Endodermal cell (in vitro differentiated cells): ENCODE data around the gene SLC16A6. TPM values are rescaled to one million over a fixed set of nuclear protein-coding genes. Genes with fewer than 3 reads are reported as not detected.

Experiments used
- DNase-seq: peaks from one replicate; pipeline ENCODE4 v3.0.0-alpha.2; 2017
- H3K27ac ChIP-seq: 2 replicates; pipeline ENCODE4 v1.5.1; 2013; ENCODE audit warnings: mild to moderate bottlenecking, low read depth, low read length, moderate library complexity
- H3K27me3 ChIP-seq: 2 replicates; pipeline ENCODE4 v1.6.1; 2013; ENCODE audit warnings: mild to moderate bottlenecking, low read length, moderate library complexity; ENCODE audit not compliant: insufficient read depth, control insufficient read depth, poor library complexity, severe bottlenecking
- H3K36me3 ChIP-seq: 2 replicates; pipeline ENCODE4 v1.7.0; 2013; ENCODE audit warnings: mild to moderate bottlenecking, low read length, moderate library complexity; ENCODE audit not compliant: control insufficient read depth, insufficient read depth
- H3K4me1 ChIP-seq: one replicate; pipeline ENCODE4 v1.7.0; 2013; ENCODE audit warnings: low read length; ENCODE audit not compliant: control insufficient read depth, insufficient read depth
- H3K4me3 ChIP-seq: 2 replicates; pipeline ENCODE4 v1.5.1; 2013; ENCODE audit warnings: mild to moderate bottlenecking, low read length, moderate library complexity
- H3K9ac ChIP-seq: 2 replicates; pipeline ENCODE4 v1.6.1; 2013; ENCODE audit warnings: mild to moderate bottlenecking, low read length, moderate library complexity; ENCODE audit not compliant: poor library complexity, severe bottlenecking; ENCODE audit errors: extremely low read depth
- H3K9me3 ChIP-seq: 2 replicates; pipeline ENCODE4 v1.6.1; 2013; ENCODE audit warnings: mild to moderate bottlenecking, low read length, moderate library complexity; ENCODE audit not compliant: control insufficient read depth
- H3K27ac Mint-ChIP-seq: 2 replicates; pipeline ENCODE4 v1.8.0; 2020; ENCODE audit warnings: mixed read lengths
- H3K27me3 Mint-ChIP-seq: 2 replicates; pipeline ENCODE4 v1.8.0; 2021; ENCODE audit warnings: mild to moderate bottlenecking, mixed read lengths; ENCODE audit not compliant: insufficient read depth
- H3K36me3 Mint-ChIP-seq: 2 replicates; pipeline ENCODE4 v1.8.0; 2020; ENCODE audit warnings: low read depth, mixed read lengths
- H3K4me1 Mint-ChIP-seq: 2 replicates; pipeline ENCODE4 v1.8.0; 2020; ENCODE audit warnings: mixed read lengths
- H3K4me3 Mint-ChIP-seq: 2 replicates; pipeline ENCODE4 v1.8.0; 2020; ENCODE audit warnings: mild to moderate bottlenecking, moderate library complexity, mixed read lengths
- H3K9me3 Mint-ChIP-seq: 2 replicates; pipeline ENCODE4 v1.8.0; 2020; ENCODE audit warnings: mild to moderate bottlenecking, mixed read lengths
- CTCF ChIP-seq: fragments of 200-600 bp; sonication (generic); conservative IDR thresholded peaks from 2 replicates; pipeline ENCODE4 v1.5.0; 2021; ENCODE audit warnings: antibody characterized with exemption, mild to moderate bottlenecking
- WGBS, 2 experiments: methylation state at CpG; one replicate each; pipeline versions ENCODE4 v1.1.5 to v1.1.7; 2013; ENCODE audit warnings: missing lambda C conversion rate in 2 of 2, mixed read lengths in 1 of 2; ENCODE audit not compliant: insufficient coverage in 1 of 2, insufficient read length in 1 of 2; 5-methylcytosine and 5-hydroxymethylcytosine counted together
- total RNA-seq, 2 donors: library from RNA; stranded (reverse); fragmentation: NEBNext Ultra II Directional in 1 of 2; extraction: Animal tissue kit (Norgen Biotek cat#: 25700) in 1 of 2; gene quantifications; 2 replicates in 1 of 2; 3 replicates in 1 of 2; pipeline ENCODE4 v1.2.1, GENCODE V29; 2021

Gene SLC16A6
- total RNA-seq, 2 donors from 2014 or later: 0.18 to 0.58 TPM

GRCh38 chr17:68292689-68293040 lies 1.7 kb upstream of the SLC16A6 start:
- Mint-ChIP-seq H3K36me3 (no peaks in the 10 kb centered on the region), H3K9me3 (no peaks in the 10 kb centered on the region), H3K4me1 (peaks cover 37% of the 10 kb centered on the region), H3K27me3 (peaks cover 60% of the 10 kb centered on the region), H3K4me3 (peak overlapping the region; percentile 57), H3K27ac (no peak overlapping the region)
- Histone ChIP-seq H3K4me3 (peak overlapping the region; percentile 84), H3K27me3 (peaks cover 60% of the 10 kb centered on the region), H3K4me1 (no peaks in the 10 kb centered on the region), H3K9ac (peak overlapping the region; percentile 78), H3K27ac (no peak overlapping the region), H3K9me3 (peaks cover 1% of the 10 kb centered on the region), H3K36me3 (no peaks in the 10 kb centered on the region)
- TF ChIP-seq CTCF: no peak
- DNase-seq: no peak
- WGBS, 2 experiments: 42 to 47% methylated on average over 8 to 9 of the region's 9 CpGs

GRCh38 chr17:68291836-68292688 lies 1.1 kb upstream of the SLC16A6 start:
- Mint-ChIP-seq H3K36me3 (no peaks in the 10 kb centered on the region), H3K4me3 (peak overlapping the region; percentile 57), H3K27ac (no peak overlapping the region), H3K27me3 (peaks cover 60% of the 10 kb centered on the region), H3K4me1 (peaks cover 35% of the 10 kb centered on the region), H3K9me3 (no peaks in the 10 kb centered on the region)
- DNase-seq: peak; percentile 92
- Histone ChIP-seq H3K9me3 (no peaks in the 10 kb centered on the region), H3K9ac (peak overlapping the region; percentile 78), H3K27me3 (peaks cover 60% of the 10 kb centered on the region), H3K36me3 (no peaks in the 10 kb centered on the region), H3K4me1 (no peaks in the 10 kb centered on the region), H3K4me3 (peak overlapping the region; percentile 84), H3K27ac (no peak overlapping the region)
- peak; percentile 57 for TF ChIP-seq CTCF
- 0 to 1% methylated on average over 28 to 76 of the region's 76 CpGs for WGBS, 2 experiments

GRCh38 chr17:68290268-68290954 lies 516 bp downstream of the SLC16A6 start:
- no peaks in the 10 kb centered on the region for H3K4me1 ChIP-seq
- no peaks in the 10 kb centered on the region for H3K36me3 ChIP-seq
- DNase-seq: peak; percentile 84
- H3K9me3 Mint-ChIP-seq: no peaks in the 10 kb centered on the region
- WGBS, 2 experiments: 1 to 2% methylated on average over 14 to 50 of the region's 50 CpGs
- peaks cover 68% of the 10 kb centered on the region for H3K27me3 Mint-ChIP-seq
- TF ChIP-seq CTCF: no peak
- H3K27ac Mint-ChIP-seq: no peak overlapping the region
- H3K4me3 Mint-ChIP-seq: peak overlapping the region; percentile 61
- H3K36me3 Mint-ChIP-seq: no peaks in the 10 kb centered on the region
- no peak overlapping the region for H3K27ac ChIP-seq
- H3K9me3 ChIP-seq: no peaks in the 10 kb centered on the region
- peak overlapping the region; percentile 84 for H3K4me3 ChIP-seq
- H3K27me3 ChIP-seq: peaks cover 60% of the 10 kb centered on the region
- H3K4me1 Mint-ChIP-seq: peaks cover 23% of the 10 kb centered on the region
- peak overlapping the region; percentile 78 for H3K9ac ChIP-seq
